PC-9 (cell line): ENCODE data around the gene DNAJB6. TPM values are rescaled to one million over a fixed set of nuclear protein-coding genes. Genes with fewer than 3 reads are reported as not detected.
A peak's percentile ranks its signal among the peaks of the same experiment; 100 is the strongest.

Experiments used
- BruUV-seq: library from RNA; stranded (reverse); fragments of 400-500 nt; replicated peaks from 2 replicates; lab custom pipeline; 2021; lab: Mats Ljungman, UMichigan
- CTCF ChIA-PET: fragments of 300-600 bp; sonication (Branson Sonifier 250); formaldehyde crosslinking; loops from one replicate; lab custom pipeline; 2022; ENCODE audit warnings: antibody characterized with exemption; lab: Charles Lee
- POLR2A ChIA-PET: fragments of 300-600 bp; sonication (Branson Sonifier 250); formaldehyde crosslinking; loops from one replicate; lab custom pipeline; 2022; ENCODE audit warnings: antibody characterized with exemption; ENCODE audit not compliant: unreplicated experiment; lab: Charles Lee
- DNase-seq, 2 experiments: peaks; one replicate each; pipeline versions ENCODE4 v3.0.0 to v3.0.0-alpha.2; 2015 to 2022; ENCODE audit warnings: mixed read lengths in 1 of 2
- H2AFZ ChIP-seq: fragments of 200-600 bp; sonication (generic); 2 replicates; pipeline ENCODE4 v1.8.1; 2017; ENCODE audit warnings: antibody characterized with exemption
- H3F3A ChIP-seq: fragments of 200-600 bp; sonication (generic); 2 replicates; pipeline ENCODE4 v1.8.1; 2017; ENCODE audit warnings: antibody characterized with exemption, mild to moderate bottlenecking, low read depth; ENCODE audit not compliant: insufficient read depth
- H3K27ac ChIP-seq: fragments of 200-600 bp; sonication (generic); 2 replicates; pipeline ENCODE4 v1.6.1; 2016; ENCODE audit warnings: mixed run types
- H3K27me3 ChIP-seq: fragments of 200-600 bp; sonication (generic); 2 replicates; pipeline ENCODE4 v1.6.1; 2016; ENCODE audit warnings: low read depth, mixed run types; ENCODE audit not compliant: insufficient read depth
- H3K36me3 ChIP-seq: fragments of 200-600 bp; sonication (generic); 2 replicates; pipeline ENCODE4 v1.6.1; 2016; ENCODE audit warnings: low read depth, mixed run types
- H3K4me1 ChIP-seq: fragments of 200-600 bp; sonication (generic); replicated peaks from 2 replicates; pipeline ENCODE4 v1.6.1; 2016; ENCODE audit warnings: mixed run types; ENCODE audit not compliant: insufficient read depth
- H3K4me2 ChIP-seq: fragments of 200-600 bp; sonication (generic); 2 replicates; pipeline ENCODE4 v1.6.1; 2017; ENCODE audit warnings: mixed run types
- H3K4me3 ChIP-seq: fragments of 200-600 bp; sonication (generic); 2 replicates; pipeline ENCODE4 v1.6.1; 2016; ENCODE audit warnings: mixed run types
- H3K79me2 ChIP-seq: fragments of 200-600 bp; sonication (generic); 2 replicates; pipeline ENCODE4 v1.6.1; 2017; ENCODE audit warnings: low read depth, mixed run types
- H3K9me2 ChIP-seq: fragments of 200-600 bp; sonication (generic); 2 replicates; pipeline ENCODE4 v1.8.1; 2017; ENCODE audit warnings: mild to moderate bottlenecking; ENCODE audit not compliant: insufficient read depth
- H3K9me3 ChIP-seq: fragments of 200-600 bp; sonication (generic); 2 replicates; pipeline ENCODE4 v1.8.1; 2016; ENCODE audit warnings: low read depth; ENCODE audit not compliant: insufficient read depth
- H4K20me1 ChIP-seq: fragments of 200-600 bp; sonication (generic); 2 replicates; pipeline ENCODE4 v1.8.1; 2017; ENCODE audit not compliant: insufficient read depth
- CTCF ChIP-seq: fragments of 200-600 bp; sonication (generic); conservative IDR thresholded peaks from 2 replicates; pipeline ENCODE4 v1.6.1; 2017; ENCODE audit warnings: mixed run types, antibody characterized with exemption, mild to moderate bottlenecking, moderate library complexity
- EZH2 ChIP-seq: fragments of 200-600 bp; sonication (generic); IDR thresholded peaks from 2 replicates; pipeline ENCODE4 v1.8.0; 2017; ENCODE audit warnings: antibody characterized with exemption, low read depth
- intact Hi-C: fragments of 100-400 bp; cut with micrococcal nuclease; formaldehyde crosslinking; loops from one replicate; pipeline ENCODE4 v1.10.0; 2022; ENCODE audit not compliant: unreplicated experiment
- total RNA-seq: library from RNA; stranded (reverse); gene quantifications from 2 replicates; pipeline ENCODE4 v1.2.3, GENCODE V29; 2021

Gene DNAJB6
- total RNA-seq, 1 experiment from 2014 or later = 182 TPM

GRCh38 chr7:157301610-157302120 lies 35.1 kb upstream of the DNAJB6 start:
- Histone ChIP-seq H3K4me1 (peaks cover 34% of the 10 kb centered on the region), H3K27me3 (no peaks in the 10 kb centered on the region), H3F3A (peaks cover 45% of the 10 kb centered on the region), H3K27ac (peak overlapping the region; percentile 77), H4K20me1 (no peaks in the 10 kb centered on the region), H3K4me3 (no peak overlapping the region), H3K9me2 (no peaks in the 10 kb centered on the region), H3K9me3 (no peaks in the 10 kb centered on the region), H3K4me2 (peak overlapping the region; percentile 50), H3K36me3 (no peaks in the 10 kb centered on the region), H2AFZ (peak overlapping the region; percentile 11; the same call in 1 of the 2 replicates), H3K79me2 (no peaks in the 10 kb centered on the region)
- ChIA-PET POLR2A (interaction anchor here (0.6 kb wide), 1 partner anchor 16 kb away, joined by 3 read pairs; no protein-coding TSS in a partner anchor), CTCF (no interaction called here)
- intact Hi-C loops = loop anchor here (1.0 to 5.0 kb wide), 4 partner anchors 8 to 1516 kb away; partner anchors contain the start of gene DNAJB6
- TF ChIP-seq EZH2 (no peak), CTCF (no peak)
- DNase-seq = no peak
- no TSS peak for BruUV-seq

GRCh38 chr7:157306846-157307838 lies 29.7 kb upstream of the DNAJB6 start:
- Histone ChIP-seq H3K4me3 (no peak overlapping the region), H3K27ac (peak overlapping the region; percentile 91), H3K4me1 (peaks cover 64% of the 10 kb centered on the region), H3K9me2 (no peaks in the 10 kb centered on the region), H4K20me1 (no peaks in the 10 kb centered on the region), H3K79me2 (no peaks in the 10 kb centered on the region), H2AFZ (no peak overlapping the region), H3K27me3 (no peaks in the 10 kb centered on the region), H3F3A (peaks cover 69% of the 10 kb centered on the region), H3K9me3 (no peaks in the 10 kb centered on the region), H3K4me2 (no peak overlapping the region), H3K36me3 (no peaks in the 10 kb centered on the region)
- POLR2A ChIA-PET = no interaction called here
- CTCF ChIA-PET = no interaction called here
- intact Hi-C loops = no loop called here
- no peak for DNase-seq
- TF ChIP-seq EZH2 (no peak), CTCF (no peak)
- BruUV-seq = no TSS peak

GRCh38 chr7:157309988-157310668 lies 26.7 kb upstream of the DNAJB6 start:
- H3K4me1 ChIP-seq = peaks cover 42% of the 10 kb centered on the region
- CTCF ChIA-PET = no interaction called here

More at GRCh38 chr7:157309988-157310668, 26.7 kb upstream of the DNAJB6 start:
- intact Hi-C loops = loop anchor here (1.0 to 2.0 kb wide), 2 partner anchors 8 to 27 kb away; partner anchors contain the start of gene DNAJB6
- POLR2A ChIA-PET = interaction anchor here (0.6 to 0.7 kb wide), 2 partner anchors 22 to 28 kb away, joined by 4 to 5 read pairs; no protein-coding TSS in a partner anchor
- Histone ChIP-seq H3K4me3 (peak overlapping the region; percentile 1; the same call in 1 of the 2 replicates), H3K36me3 (no peaks in the 10 kb centered on the region), H3K27me3 (no peaks in the 10 kb centered on the region), H3K9me2 (no peaks in the 10 kb centered on the region), H3K4me2 (peak overlapping the region; percentile 68), H4K20me1 (no peaks in the 10 kb centered on the region), H3K9me3 (no peaks in the 10 kb centered on the region), H3F3A (peaks cover 47% of the 10 kb centered on the region), H2AFZ (no peak overlapping the region), H3K27ac (peak overlapping the region; percentile 91), H3K79me2 (no peaks in the 10 kb centered on the region)
- peak; percentile 78 to 99 for DNase-seq
- TF ChIP-seq CTCF (no peak), EZH2 (no peak)
- BruUV-seq = TSS peak; percentile 89
